Activated CD4-positive, alpha-beta T cell treated with anti-CD3 and anti-CD28 coated beads, Interleukin-2, amount 50 U/mL, for 1 hour (primary cell): ENCODE results near the gene TRAK1.
A peak's percentile ranks its signal among the peaks of the same experiment; 100 is the strongest.

Experiments
- DNase-seq: peaks from one replicate; pipeline ENCODE4 v3.0.0-alpha.2; 2020

TRAK1 gene

DNA sequence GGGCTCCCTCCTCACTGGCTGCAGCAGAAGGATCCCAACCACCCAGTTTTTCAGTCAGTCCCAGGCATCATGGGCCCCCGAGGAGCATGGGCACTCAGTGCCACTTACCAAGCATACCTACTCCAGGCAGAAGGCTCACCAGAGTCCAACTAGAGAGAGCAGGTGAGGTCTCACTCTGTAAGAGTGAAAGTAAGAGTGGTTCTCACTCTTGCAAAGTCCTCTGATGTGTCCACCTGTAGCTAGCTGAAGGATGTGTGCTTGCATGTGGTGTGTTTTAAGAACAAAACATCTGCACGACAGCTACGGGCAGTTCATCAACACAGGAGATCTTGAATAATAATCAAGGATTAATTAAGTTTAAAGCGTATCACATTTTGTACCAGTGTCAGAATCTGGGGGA lies 125.1 kb downstream of the TRAK1 start:
- no peak for DNase-seq

DNA sequence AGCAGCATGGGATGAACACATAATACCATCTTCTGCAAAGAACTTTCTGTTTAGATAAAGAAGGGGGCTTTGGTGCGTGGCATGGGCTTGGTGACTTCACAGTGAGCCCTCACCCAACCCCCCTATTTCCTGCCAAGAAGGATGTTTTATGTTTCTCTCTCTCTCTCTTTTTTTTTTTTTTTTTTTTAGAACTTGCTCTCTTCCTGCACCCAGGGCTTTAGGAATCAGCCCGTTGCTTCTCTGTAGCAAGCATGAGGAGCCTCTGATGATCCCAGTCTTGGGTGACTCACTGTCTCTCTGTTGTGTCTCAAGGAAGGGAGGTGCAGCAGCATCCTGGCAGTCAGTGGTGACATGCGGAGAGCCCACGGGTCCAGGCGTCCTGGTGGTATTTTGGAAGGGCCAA lies 125.8 kb downstream of the TRAK1 start:
- DNase-seq: no peak

DNA sequence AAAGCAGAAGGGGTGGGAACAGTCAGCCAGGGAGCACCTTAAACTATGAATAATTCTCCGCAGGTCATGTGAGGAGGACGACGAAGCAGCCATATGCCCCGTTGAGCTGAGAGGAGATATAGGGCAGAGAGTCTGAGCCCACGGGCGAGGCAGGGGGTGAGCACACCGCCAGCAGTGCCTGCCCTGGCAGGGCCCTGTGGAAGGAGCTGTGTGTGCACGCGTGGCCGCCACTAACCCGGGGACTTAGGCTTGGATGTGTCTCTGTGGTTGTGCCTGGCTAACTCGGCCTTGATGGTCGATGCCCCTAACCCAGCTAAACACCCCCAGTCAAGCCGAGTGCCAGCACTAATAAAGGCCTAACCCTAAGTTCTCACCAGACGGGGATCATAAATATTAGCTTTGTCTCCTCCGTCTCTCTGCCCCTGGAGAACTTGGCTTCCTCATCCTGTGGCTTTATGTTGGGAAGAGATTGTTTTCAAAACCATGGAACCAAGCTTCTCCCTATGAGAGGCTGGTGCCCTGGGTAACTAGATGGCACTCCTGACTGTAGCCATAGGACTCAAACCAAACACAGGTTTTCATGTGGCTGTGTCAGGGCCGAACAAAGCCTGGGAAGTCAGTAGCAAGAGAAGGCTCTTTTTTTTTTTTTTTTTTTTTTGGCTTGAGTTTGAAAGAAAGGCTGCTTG lies 129.4 kb downstream of the TRAK1 start:
- no peak for DNase-seq

DNA sequence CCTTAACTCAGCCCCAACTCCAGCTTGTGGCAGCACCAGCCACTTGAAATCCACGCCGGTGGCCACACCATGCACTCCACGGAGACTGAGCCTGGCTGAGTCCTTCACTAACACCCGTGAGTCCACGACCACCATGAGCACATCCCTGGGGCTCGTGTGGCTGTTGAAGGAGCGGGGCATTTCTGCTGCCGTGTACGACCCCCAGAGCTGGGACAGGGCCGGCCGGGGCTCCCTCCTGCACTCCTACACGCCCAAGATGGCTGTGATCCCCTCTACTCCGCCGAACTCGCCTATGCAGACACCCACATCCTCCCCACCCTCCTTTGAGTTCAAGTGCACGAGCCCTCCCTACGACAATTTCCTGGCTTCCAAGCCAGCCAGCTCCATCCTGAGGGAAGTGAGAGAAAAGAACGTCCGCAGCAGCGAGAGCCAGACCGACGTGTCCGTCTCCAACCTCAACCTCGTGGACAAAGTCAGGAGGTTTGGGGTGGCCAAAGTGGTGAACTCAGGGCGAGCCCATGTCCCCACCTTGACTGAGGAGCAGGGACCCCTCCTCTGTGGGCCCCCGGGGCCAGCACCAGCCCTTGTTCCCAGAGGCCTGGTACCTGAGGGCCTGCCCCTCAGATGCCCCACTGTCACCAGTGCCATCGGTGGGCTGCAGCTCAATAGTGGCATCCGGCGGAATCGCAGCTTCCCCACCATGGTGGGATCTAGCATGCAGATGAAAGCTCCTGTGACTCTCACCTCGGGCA lies 132.0 kb downstream of the TRAK1 start:
- no peak for DNase-seq

DNA sequence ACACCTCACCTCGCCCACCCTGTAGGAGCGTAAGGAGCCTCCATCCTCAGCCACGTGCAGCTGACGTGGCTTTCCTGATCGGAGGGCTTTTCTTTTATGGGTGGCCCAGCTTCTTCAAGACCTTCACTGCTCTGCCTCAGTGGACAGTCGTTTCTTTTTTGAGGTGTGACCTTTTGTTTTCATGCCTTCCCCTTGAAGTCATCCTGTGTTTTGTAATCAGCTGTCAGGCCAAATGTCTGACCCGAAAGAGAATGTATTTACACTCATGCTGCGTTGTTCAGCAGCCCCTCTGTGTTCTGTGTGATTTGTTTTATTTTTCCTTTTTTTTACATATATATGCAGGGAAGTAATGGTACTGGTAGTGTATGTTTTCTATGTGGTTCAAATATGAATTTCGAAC lies 133.0 kb downstream of the TRAK1 start:
- no peak for DNase-seq

DNA sequence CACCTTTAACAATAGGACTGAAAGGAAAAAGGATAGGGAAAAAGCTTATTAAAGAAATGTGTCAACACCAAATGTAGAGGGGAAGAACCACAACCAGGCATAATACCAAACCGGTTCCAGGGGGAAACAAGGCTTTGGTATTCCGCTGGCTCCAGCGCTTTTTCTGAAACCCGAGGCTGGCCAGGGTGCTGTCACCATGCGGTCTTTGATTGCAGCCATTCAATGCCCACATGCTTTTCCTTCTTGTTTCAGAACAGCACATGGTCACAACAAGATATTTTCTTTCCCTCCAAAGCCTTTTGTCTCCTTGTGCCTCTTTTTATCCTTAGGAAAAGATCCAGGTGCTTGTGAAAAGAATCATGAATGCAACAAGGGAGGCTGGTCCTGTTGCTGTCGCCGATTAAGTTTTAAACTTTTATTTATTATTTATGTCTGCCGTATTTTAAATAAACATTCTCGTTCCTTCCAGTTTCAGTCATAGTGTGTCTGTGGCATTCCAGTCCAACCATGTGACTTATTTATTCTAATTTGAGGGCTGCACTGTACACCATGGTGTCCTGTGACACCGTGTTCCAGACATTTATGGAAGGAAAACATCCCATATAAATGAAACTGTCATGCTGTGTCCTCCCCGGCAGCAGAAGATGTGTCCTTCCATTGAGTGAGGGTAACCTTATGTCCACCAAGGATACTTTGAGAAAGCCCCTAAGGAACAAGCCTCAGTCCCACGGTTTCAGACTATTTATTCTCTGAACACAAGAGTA lies 133.7 kb downstream of the TRAK1 start:
- DNase-seq: no peak

DNA sequence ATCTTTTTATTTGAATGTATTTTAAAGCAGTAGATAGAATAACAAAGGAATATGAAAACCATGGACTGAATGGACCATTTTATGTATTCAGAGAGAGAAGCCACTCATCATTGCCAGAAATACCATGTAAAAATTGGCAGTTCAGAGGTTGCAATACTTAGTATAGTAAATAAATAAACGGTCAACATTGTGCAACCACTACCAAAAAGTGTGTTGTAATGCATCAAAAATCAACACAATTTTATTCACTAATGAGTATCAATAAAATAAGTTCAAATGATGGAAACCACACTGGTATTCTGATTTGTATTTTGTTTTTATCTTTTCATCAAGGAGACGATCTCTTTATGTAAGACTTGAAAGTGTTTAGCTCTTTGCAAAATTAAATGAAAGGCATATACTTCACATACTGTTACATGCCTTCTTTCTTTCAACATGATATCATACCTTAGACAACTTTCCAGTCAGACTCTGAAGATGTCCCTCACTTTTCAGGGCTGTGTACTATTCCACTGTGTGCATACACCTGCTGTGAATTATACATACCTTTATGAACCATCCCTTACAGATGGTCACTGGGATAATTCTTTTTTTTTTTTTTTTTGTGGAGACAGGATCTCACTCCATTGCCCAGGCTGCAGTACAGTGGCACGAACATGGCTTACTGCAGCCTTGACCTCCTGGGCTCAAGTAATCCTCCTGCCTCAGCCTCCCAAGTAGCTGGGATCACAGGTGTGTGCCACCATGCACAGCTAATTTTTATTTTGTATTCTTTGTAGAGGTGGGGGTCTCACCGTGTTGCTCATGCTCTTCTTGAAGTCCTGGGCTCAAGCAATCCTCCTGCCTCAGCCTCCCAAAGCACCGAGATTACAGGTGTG lies 134.6 kb downstream of the TRAK1 start:
- no peak for DNase-seq

DNA sequence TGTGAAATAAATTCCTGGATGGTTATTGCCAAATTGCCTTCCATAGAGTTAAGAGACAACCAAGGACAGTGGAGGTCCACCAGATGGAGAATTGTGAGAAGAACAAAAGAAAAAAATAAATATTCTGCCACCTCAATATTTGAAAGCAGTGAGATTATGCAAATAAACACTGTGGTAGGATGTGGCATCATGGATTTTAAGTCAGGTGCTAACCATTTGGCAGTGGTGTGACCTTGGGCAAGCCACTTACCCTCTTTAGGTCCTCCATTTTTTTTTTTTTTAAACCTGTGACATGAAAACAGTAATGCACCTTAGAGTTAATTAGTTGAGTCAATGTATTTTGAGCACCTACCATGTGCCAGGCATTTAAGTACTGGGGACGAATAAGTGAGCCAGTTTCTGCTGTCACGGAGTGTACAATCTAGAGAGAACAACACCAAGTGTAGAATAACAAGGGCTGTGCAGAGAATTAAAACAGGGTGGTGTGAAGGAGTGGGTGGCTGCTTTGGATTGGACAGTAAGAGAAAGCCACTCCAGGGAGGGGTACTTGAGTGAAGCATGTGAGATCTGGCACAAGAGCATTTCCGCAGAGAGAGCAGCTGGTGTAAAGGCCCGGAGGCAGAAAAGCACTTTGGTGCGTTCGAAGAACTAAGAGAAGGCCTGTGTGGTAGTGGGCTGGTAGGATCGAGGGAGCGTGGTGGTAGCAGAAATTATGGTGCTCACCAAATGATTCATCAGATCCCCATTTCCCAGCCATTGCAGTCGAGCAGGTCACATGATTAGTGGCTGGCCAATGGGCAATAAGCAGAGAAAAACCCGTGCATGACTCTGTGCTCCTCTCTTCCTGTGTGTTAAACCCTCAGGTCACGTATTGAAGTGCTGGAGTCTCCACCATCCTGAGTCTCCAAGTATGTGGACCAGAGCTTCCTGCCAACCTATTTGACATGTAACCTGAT lies 135.6 kb downstream of the TRAK1 start:
- no peak for DNase-seq

DNA sequence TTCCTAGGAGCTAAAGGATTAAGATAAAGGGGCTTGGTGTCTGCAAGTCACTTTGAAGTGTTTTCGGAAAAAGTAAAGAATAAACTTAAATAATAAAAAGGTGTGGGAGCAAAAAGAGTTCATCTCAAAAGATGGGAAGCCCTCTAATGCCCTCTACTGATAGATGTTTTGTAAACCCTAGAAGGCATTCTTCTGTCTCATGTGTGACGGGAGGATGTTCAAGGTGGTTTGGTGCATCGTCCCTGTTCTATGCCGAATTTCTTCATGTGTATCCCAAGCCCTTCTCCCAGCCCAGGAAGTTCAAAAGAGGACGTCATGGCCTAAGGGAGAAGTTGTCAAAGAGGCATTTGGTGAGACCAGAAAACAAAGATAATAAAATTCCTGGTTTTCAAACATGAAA lies 137.6 kb downstream of the TRAK1 start:
- DNase-seq: no peak

DNA sequence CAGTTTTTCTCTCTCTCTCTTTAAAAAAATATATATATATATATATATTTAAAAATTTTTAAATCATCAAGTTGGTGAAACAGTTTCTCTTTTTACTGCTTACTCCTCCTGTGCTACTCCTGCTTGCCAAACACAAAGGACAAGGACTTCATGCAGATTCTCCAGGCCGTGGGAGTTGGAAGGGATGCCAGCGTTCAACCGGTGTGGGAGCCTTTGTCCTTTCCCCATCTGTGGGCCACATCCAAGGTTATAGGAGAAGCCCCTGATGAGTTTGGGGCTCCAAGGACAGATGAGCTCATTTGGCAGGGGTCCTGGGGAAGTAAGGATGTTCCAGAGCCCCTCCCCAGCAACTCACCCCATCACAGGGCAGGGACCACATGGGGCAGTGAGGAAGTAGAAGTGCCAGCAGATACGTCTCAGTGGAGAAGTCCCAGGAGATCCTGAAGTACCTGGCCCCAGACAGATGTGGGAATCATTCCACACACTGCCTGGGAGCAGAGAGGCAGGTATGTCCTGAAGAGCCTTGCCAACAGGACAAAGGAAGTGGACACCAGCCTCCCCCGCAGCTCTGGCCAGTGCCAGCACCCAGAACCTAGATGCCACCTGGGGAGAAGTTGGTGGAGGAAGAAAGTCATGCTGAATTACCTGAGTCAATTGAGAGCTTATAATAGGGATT lies 138.2 kb downstream of the TRAK1 start:
- no peak for DNase-seq

DNA sequence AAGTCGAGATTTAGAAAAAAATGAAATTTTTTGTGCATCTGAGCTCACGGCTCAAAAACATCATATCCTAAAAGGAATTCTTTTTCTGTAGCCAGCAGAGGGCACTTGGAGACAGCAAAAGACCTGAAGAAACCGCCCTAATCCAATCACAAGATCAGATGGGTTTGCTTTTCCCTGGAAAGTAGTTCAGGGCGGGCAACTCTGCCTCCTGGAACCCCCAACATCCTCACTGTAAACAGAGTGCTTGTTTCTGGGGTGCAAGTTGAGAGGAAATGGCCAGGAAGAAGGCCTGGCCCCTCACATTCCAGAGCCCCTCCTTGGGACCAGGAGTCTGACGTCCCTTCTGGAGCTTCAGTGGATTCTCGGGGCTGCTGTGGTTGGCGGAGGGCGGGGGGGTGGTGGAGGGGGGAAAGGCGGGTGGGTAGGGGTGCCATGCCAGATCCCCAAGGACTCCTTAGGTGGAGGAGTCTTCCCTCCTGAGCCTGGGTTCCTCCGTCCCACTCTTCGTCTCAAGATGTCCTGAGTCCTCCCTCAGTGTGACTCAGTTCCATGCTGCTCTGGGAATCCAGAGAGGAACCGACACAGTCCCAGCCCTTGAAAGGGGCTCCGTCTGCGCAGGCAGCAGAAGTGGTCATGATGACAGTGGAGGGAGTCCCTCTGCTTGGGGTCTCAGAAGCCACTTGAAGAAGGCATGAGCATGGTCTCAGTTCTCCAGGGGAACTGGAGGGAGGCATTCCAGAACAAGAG lies 139.0 kb downstream of the TRAK1 start:
- no peak for DNase-seq

DNA sequence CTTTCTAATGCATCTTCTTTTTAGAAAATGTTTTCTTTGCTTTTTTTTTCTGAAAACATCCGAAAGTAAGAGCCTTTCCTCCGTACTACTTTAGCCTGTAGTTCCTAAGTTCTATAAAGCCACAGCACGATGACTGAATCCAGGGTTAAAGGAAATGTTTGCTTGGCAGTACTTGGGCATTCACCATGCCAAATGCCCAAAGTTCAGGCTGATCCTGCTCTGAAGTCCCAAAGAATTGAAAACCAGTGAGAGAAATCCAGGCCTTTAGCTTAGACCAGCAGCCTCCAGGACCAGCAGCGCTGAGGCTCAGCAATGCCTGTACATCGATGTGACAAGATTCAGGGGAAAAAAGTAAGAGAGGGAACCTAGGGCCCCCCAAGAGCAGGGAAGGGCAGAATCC lies 139.7 kb downstream of the TRAK1 start:
- DNase-seq: no peak

DNA sequence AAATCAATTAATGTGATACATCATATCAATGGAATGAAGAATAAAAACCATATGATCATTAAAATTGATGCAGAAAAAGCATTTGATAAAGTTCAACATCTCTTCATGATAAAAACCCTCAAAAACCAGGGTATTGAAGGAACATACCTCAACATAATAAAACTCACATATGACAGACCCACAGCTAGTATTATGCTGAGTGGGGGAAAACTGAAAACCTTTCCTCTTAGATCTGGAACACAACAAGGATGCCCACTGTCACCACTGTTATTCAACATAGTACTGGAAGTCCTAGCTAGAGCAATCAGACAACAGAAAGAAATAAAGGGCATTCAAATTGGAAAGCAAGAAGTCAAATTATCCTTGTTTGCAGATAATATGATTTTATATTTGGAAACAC lies 144.4 kb downstream of the TRAK1 start:
- DNase-seq: no peak

DNA sequence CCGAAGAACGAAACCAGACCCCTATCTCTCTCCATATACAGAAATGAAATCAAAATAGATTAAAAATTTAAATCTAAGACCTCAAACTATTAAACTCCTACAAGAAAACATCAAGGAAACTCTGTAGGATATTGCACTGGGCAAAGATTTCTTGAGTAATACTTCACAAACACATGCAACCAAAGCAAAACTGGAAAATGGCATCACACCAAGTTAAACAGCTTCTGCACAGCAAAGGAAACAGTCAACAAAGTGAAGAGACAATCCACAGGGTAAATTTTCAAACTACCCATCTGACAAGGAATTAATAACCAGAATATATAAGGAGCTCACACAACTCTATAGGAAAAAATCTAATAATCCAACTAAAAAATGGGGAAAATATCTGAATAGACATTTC lies 145.5 kb downstream of the TRAK1 start:
- no peak for DNase-seq

DNA sequence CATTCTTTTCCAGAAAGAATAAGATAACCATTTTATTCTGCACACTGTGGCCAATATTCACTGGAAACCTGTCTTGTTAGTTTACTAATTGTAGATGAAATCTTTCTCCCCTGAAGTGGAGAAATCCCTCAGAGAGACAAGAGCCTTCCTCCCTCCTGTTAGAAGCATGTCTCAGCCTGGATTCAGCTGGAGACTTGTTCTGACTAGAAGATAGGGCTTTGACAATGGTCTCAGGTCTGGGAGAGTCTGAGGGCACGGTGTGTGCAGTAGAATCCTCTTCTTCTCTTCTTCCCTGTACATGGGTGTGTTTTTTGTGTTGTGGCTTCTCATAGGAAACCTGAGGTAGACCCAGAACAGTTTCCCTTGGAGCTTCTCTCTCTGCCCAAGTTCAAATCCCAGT lies 154.9 kb downstream of the TRAK1 start:
- DNase-seq: no peak

DNA sequence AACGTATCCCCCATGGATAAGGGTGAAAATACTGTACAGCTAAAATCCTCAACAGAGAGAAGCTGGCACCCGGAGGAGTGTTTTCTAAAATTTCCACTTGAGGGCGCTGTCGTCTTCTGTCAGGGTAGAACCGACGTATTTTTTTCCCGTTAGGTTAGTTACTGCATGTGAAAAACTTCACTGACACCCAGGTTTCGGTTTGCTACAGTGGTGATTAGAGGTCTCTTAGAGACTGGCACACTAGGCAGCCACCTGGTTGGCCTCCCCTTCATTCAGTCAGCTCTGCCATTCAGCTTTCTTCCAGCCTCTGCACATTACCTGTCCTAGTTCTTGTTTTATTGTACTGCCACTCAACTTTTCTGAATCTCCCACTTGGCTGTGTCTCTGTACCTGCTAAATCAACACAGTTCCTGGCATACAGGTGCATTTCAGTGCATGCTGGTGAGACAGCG lies 156.4 kb downstream of the TRAK1 start:
- DNase-seq: peak; percentile 57

DNA sequence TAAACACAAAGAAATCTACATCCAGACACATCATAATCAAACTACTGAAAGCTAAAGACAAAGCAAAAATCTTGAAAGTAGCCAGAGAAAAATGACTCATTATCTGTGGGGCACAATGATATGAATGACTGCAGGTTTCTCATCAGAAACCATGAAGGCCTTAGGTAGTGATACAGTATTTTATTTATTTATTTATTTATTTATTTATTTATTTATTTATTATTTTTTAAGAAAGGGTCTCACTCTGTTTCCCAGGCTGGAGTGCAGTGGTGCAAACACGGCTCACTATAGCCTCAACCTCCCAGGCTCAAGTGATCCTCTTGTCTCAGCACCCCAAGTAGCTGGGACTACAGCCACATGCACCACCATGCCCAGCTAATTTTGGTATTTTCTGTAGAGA lies 159.6 kb downstream of the TRAK1 start:
- DNase-seq: no peak

DNA sequence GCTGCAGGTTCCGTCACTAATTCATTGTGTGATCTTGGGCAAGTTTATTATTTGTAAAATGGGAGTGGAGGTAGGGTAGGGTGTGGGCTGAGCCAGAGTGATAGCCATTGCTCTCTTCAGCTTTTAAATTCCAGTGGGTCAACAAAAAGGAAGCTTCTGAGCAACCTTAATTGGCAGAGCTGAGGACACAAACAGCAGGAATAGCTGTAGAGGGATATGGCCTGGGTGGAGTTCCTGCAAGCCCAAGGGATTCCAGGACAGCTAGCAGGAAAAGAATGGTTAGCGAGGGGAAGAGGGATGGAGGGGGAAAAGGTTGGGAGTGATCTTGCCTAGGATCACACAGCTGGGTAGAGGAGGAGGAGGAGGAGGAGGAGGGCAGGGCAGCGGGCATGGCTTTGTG lies 163.4 kb downstream of the TRAK1 start:
- no peak for DNase-seq

DNA sequence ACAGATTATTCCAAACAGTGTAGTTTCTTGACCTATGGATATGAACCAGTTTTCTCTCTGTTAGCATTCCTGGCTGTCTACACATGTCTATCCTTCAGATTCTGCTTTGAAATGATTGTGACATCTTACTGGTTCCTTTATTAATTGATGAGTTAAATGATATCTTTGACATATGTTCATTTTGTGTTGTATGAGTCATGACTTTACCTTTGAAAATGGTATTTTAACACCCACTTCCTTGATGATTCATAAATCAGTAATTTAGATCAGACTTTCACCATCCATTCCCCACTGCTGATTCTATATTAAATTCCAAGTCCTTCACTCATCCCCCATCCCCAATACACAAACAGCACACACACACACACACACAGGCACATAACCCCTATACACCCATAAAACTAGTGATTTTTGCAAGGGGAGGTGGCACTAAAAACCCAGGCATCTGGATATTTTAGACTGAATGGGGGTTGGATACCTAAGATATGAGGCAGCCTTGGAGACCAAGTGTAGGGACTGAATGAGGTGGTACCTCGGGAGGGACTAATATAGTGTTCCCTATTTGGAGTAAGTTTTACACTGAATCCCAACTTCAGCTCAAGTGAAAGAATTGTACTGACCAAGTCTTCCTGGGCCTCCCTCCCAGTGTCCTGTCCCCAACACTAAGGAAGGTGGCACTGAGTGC lies 165.1 kb downstream of the TRAK1 start:
- DNase-seq: no peak

DNA sequence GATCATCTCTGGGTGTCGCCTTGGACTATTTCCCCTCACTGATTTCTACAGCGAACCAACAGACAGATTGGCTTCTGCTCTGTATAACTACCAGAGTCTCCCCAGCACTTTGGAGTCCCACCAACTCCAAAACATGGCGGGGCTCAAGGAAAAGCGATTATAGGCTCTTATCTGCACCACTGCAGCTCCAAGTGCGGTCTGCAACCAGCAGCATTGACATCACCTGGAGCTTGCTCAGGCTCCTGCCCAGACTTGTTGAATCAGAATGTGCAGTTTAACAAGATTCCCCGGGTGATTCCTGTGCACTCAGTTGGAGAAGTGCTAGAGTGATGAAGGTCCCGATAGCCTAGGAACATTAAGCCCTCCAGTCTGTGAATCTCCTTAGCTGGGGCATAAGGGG lies 165.8 kb downstream of the TRAK1 start:
- no peak for DNase-seq
